Jurkat, Clone E6-1 (cell line): ENCODE results near the gene MAP7D3.
"Not testable (repeated sequence)": the region's sequence is repeated elsewhere in the genome, so short reads cannot be mapped to it uniquely, and the experiment has no call there.

Source experiments
- DNase-seq: peaks from one replicate; pipeline ENCODE4 v3.0.0-alpha.2; 2011; ENCODE audit warnings: low read depth, low spot score
- H3K4me3 ChIP-seq: 2 replicates; pipeline ENCODE4 v1.5.1; 2011; ENCODE audit warnings: mild to moderate bottlenecking, low read length, control low read depth, moderate library complexity

MAP7D3 gene

GRCh38 chrX:136256026-136256425, 4.8 kb upstream of the MAP7D3 start:
- no peak overlapping the region for H3K4me3 ChIP-seq
- DNase-seq = no peak

GRCh38 chrX:136255541-136255940, 4.3 kb upstream of the MAP7D3 start:
- DNase-seq = no peak
- H3K4me3 ChIP-seq = no peak overlapping the region

- H3K4me3 ChIP-seq = peak overlapping the region; percentile 62
- DNase-seq = no peak
These were observed 784 bp downstream of the MAP7D3 start for GRCh38 chrX:136250191-136251040.

GRCh38 chrX:136246201-136246600, 5.0 kb downstream of the MAP7D3 start:
- H3K4me3 ChIP-seq = no peak overlapping the region
- DNase-seq = no peak

GRCh38 chrX:136237849-136238248, 13.4 kb downstream of the MAP7D3 start:
- not testable (repeated sequence) for DNase-seq, H3K4me3 ChIP-seq

GRCh38 chrX:136237074-136237473, 14.1 kb downstream of the MAP7D3 start:
- no peak overlapping the region for H3K4me3 ChIP-seq
- DNase-seq = no peak

- H3K4me3 ChIP-seq = no peak overlapping the region
- DNase-seq = no peak
These were observed 22.4 kb downstream of the MAP7D3 start for GRCh38 chrX:136228839-136229207.

GRCh38 chrX:136227948-136228838, 23.0 kb downstream of the MAP7D3 start:
- DNase-seq = peak; percentile 32

GRCh38 chrX:136227074-136227473, 24.1 kb downstream of the MAP7D3 start:
- no peak overlapping the region for H3K4me3 ChIP-seq
- DNase-seq = no peak

More at GRCh38 chrX:136227948-136228838, 23.0 kb downstream of the MAP7D3 start:
- H3K4me3 ChIP-seq = no peak overlapping the region

- DNase-seq = no peak
- H3K4me3 ChIP-seq = no peak overlapping the region
These were observed 29.2 kb downstream of the MAP7D3 start for GRCh38 chrX:136221851-136222513.

- no peak overlapping the region for H3K4me3 ChIP-seq
- DNase-seq = no peak
These were observed 30.2 kb downstream of the MAP7D3 start for GRCh38 chrX:136220951-136221350.

GRCh38 chrX:136220540-136220939, 30.7 kb downstream of the MAP7D3 start:
- DNase-seq = no peak
- H3K4me3 ChIP-seq = no peak overlapping the region

- DNase-seq = no peak
- no peak overlapping the region for H3K4me3 ChIP-seq
These were observed 31.3 kb downstream of the MAP7D3 start for GRCh38 chrX:136219893-136220292.

- no peak overlapping the region for H3K4me3 ChIP-seq
- DNase-seq = no peak
These were observed 35.6 kb downstream of the MAP7D3 start for GRCh38 chrX:136215559-136215958.

GRCh38 chrX:136214551-136214950, 36.6 kb downstream of the MAP7D3 start:
- no peak overlapping the region for H3K4me3 ChIP-seq
- DNase-seq = no peak

- no peak for DNase-seq
- no peak overlapping the region for H3K4me3 ChIP-seq
These were observed 38.6 kb downstream of the MAP7D3 start for GRCh38 chrX:136212557-136213111.

- DNase-seq = no peak
- H3K4me3 ChIP-seq = no peak overlapping the region
These were observed 39.2 kb downstream of the MAP7D3 start for GRCh38 chrX:136211766-136212556.

GRCh38 chrX:136210806-136211205, 40.4 kb downstream of the MAP7D3 start:
- H3K4me3 ChIP-seq = no peak overlapping the region
- DNase-seq = no peak

- H3K4me3 ChIP-seq = no peak overlapping the region
- no peak for DNase-seq
These were observed 41.0 kb downstream of the MAP7D3 start for GRCh38 chrX:136210243-136210642.
